Neuronal stem cell (in vitro differentiated cells): ENCODE results near the gene KRT80.

Source experiments
- DNase-seq: peaks from one replicate; pipeline ENCODE4 v3.0.0-alpha.2; 2013; ENCODE audit warnings: low spot score
- H2AFZ ChIP-seq: one replicate; pipeline ENCODE4 v1.6.1; 2013; ENCODE audit warnings: mild to moderate bottlenecking, low read length, inconsistent platforms
- H2AK5ac ChIP-seq: 2 replicates; pipeline ENCODE4 v1.6.1; 2013; ENCODE audit warnings: low read depth, mild to moderate bottlenecking, inconsistent platforms, low read length, moderate library complexity, mixed read lengths
- H2BK120ac ChIP-seq: 2 replicates; pipeline ENCODE4 v1.6.1; 2013; ENCODE audit warnings: low read depth, mild to moderate bottlenecking, inconsistent platforms, low read length, moderate library complexity, mixed read lengths
- H2BK12ac ChIP-seq: one replicate; pipeline ENCODE4 v1.6.1; 2013; ENCODE audit warnings: low read length, inconsistent platforms
- H2BK15ac ChIP-seq: 2 replicates; pipeline ENCODE4 v1.6.1; 2013; ENCODE audit warnings: mild to moderate bottlenecking, low read length, inconsistent platforms, mixed read lengths
- H2BK5ac ChIP-seq: one replicate; pipeline ENCODE4 v1.6.1; 2013; ENCODE audit warnings: inconsistent platforms, mild to moderate bottlenecking, low read length, moderate library complexity
- H3K14ac ChIP-seq: one replicate; pipeline ENCODE4 v1.6.1; 2013; ENCODE audit warnings: low read length, inconsistent platforms
- H3K18ac ChIP-seq: 2 replicates; pipeline ENCODE4 v1.6.1; 2013; ENCODE audit warnings: low read length, inconsistent platforms
- H3K23ac ChIP-seq: 2 replicates; pipeline ENCODE4 v1.6.1; 2013; ENCODE audit warnings: low read depth, mild to moderate bottlenecking, mixed read lengths, low read length, inconsistent platforms; ENCODE audit not compliant: poor library complexity
- H3K27ac ChIP-seq: replicated peaks from 3 replicates; pipeline ENCODE4 v1.5.1; 2013; ENCODE audit warnings: low read length, inconsistent platforms
- H3K27me3 ChIP-seq, 3 experiments: 2 replicates each; pipeline ENCODE4 v1.6.1; 2013; ENCODE audit warnings: low read length in 3 of 3, mild to moderate bottlenecking in 2 of 3, inconsistent platforms in 1 of 3, low read depth in 1 of 3, mixed read lengths in 1 of 3, moderate library complexity in 1 of 3; ENCODE audit not compliant: control insufficient read depth in 3 of 3, insufficient read depth in 3 of 3
- H3K36me3 ChIP-seq, 2 donors: replicated peaks in 1 of 2; 2 replicates each; pipeline ENCODE4 v1.6.1; 2013; ENCODE audit warnings: low read length in 2 of 2; ENCODE audit not compliant: control insufficient read depth in 2 of 2, insufficient read depth in 2 of 2
- H3K4ac ChIP-seq: 2 replicates; pipeline ENCODE4 v1.6.1; 2013; ENCODE audit warnings: inconsistent platforms, mild to moderate bottlenecking, low read length, moderate library complexity
- H3K4me1 ChIP-seq, 2 donors: 1 replicate in 1 of 2; 2 replicates in 1 of 2; pipeline ENCODE4 v1.6.1; 2013; ENCODE audit warnings: low read length in 2 of 2, low read depth in 1 of 2; ENCODE audit not compliant: control insufficient read depth in 2 of 2, insufficient read depth in 1 of 2
- H3K4me2 ChIP-seq: one replicate; pipeline ENCODE4 v1.6.1; 2013; ENCODE audit warnings: mild to moderate bottlenecking, low read length, inconsistent platforms; ENCODE audit not compliant: insufficient read depth, poor library complexity, severe bottlenecking
- H3K4me3 ChIP-seq, 2 donors: 2 replicates each; pipeline ENCODE4 v1.5.1; 2013; ENCODE audit warnings: low read length in 2 of 2, mild to moderate bottlenecking in 2 of 2, inconsistent platforms in 1 of 2, moderate library complexity in 1 of 2
- H3K79me1 ChIP-seq: one replicate; pipeline ENCODE4 v1.6.1; 2013; ENCODE audit warnings: low read depth, mild to moderate bottlenecking, inconsistent platforms, low read length, moderate library complexity
- H3K9ac ChIP-seq: one replicate; pipeline ENCODE4 v1.6.1; 2013; ENCODE audit warnings: mild to moderate bottlenecking, low read depth, low read length, inconsistent platforms; ENCODE audit not compliant: poor library complexity
- H3K9me3 ChIP-seq, 2 donors: replicated peaks in 1 of 2; 2 replicates each; pipeline versions ENCODE3 to v1.6.1; 2013; ENCODE audit warnings: low read length in 2 of 2, mild to moderate bottlenecking in 2 of 2, inconsistent platforms in 1 of 2, low read depth in 1 of 2, mixed read lengths in 1 of 2, moderate library complexity in 1 of 2; ENCODE audit not compliant: control insufficient read depth in 2 of 2, insufficient read depth in 1 of 2
- H4K8ac ChIP-seq: one replicate; pipeline ENCODE4 v1.6.1; 2013; ENCODE audit warnings: low read depth, mild to moderate bottlenecking, inconsistent platforms, low read length, moderate library complexity
- H4K91ac ChIP-seq: one replicate; pipeline ENCODE4 v1.6.1; 2013; ENCODE audit warnings: low read length, low read depth, mild to moderate bottlenecking, inconsistent platforms; ENCODE audit not compliant: poor library complexity
- WGBS, 2 donors: extraction: QIAGEN DNeasy Blood & Tissue Kit; methylation state at CpG; one replicate each; pipeline ENCODE4 v1.1.7; 2013; ENCODE audit warnings: missing lambda C conversion rate in 2 of 2, mixed read lengths in 1 of 2; ENCODE audit not compliant: insufficient read length in 2 of 2, insufficient replicate concordance in 1 of 2; ENCODE audit errors: extremely low coverage in 2 of 2; 5-methylcytosine and 5-hydroxymethylcytosine counted together

The KRT80 gene

GRCh38 chr12:52216100-52216499, 24.3 kb upstream of the KRT80 start:
- Histone ChIP-seq H3K36me3 (no peaks in the 10 kb centered on the region), H3K18ac (no peak overlapping the region), H4K91ac (no peak overlapping the region), H3K4me1 (peaks cover 0 to 3% of the 10 kb centered on the region in 2 donors), H2AK5ac (no peak overlapping the region), H2BK15ac (no peak overlapping the region), H3K27ac (no peak overlapping the region), H3K27me3 (no peaks in the 10 kb centered on the region), H3K23ac (no peak overlapping the region), H2BK5ac (no peak overlapping the region), H2BK12ac (no peak overlapping the region), H3K4me3 (no peak overlapping the region), H3K14ac (no peak overlapping the region), H2AFZ (no peak overlapping the region), H3K9ac (no peak overlapping the region), H4K8ac (no peak overlapping the region), H3K4me2 (no peak overlapping the region), H2BK120ac (no peak overlapping the region), H3K79me1 (no peaks in the 10 kb centered on the region), H3K4ac (no peak overlapping the region), H3K9me3 (peaks cover 0 to 2% of the 10 kb centered on the region in 2 donors)
- no CpG with 5 or more reads among the region's 4 CpGs for WGBS, 2 donors
- no peak for DNase-seq

DNA sequence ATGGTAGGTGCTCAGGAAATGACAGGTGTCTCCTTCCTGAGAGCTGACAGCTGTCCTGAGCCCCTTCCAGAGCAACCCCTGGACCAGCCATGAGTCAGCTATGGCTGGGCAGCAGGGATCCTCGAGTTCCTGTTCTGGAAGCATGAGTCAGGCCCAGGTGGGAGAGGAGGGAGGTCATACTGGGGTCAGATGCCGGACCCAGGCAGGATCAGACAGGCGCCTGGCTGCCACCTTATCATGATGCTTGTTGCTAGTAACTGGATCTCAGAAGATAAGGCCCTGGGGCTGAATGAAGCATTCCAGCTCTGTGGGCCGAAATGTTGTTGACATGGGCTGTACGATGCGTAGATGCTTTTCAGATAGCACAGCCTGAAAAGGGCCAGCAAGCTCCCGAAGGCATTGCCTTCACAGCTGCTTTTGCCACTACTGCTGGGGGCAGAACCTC, 23.8 kb upstream of the KRT80 start:
- H2BK12ac ChIP-seq: no peak overlapping the region
- H3K4me2 ChIP-seq: no peak overlapping the region
- no peak overlapping the region for H3K23ac ChIP-seq
- no peak for DNase-seq
- H2AFZ ChIP-seq: no peak overlapping the region
- H2AK5ac ChIP-seq: no peak overlapping the region
- H3K14ac ChIP-seq: no peak overlapping the region
- no peak overlapping the region for H3K18ac ChIP-seq
- H3K79me1 ChIP-seq: no peaks in the 10 kb centered on the region
- WGBS, 2 donors: no CpG with 5 or more reads among the region's 7 CpGs
- no peak overlapping the region for H3K9ac ChIP-seq
- no peak overlapping the region for H3K4ac ChIP-seq
- H3K27me3 ChIP-seq: no peaks in the 10 kb centered on the region
- no peak overlapping the region for H2BK120ac ChIP-seq
- no peak overlapping the region for H4K91ac ChIP-seq
- H3K4me3 ChIP-seq: no peak overlapping the region
- H2BK5ac ChIP-seq: no peak overlapping the region
- H3K27ac ChIP-seq: no peak overlapping the region
- H3K4me1 ChIP-seq: peaks cover 0 to 3% of the 10 kb centered on the region in 2 donors
- H2BK15ac ChIP-seq: no peak overlapping the region
- no peak overlapping the region for H4K8ac ChIP-seq
- peaks cover 0 to 2% of the 10 kb centered on the region in 2 donors for H3K9me3 ChIP-seq
- H3K36me3 ChIP-seq: no peaks in the 10 kb centered on the region

DNA sequence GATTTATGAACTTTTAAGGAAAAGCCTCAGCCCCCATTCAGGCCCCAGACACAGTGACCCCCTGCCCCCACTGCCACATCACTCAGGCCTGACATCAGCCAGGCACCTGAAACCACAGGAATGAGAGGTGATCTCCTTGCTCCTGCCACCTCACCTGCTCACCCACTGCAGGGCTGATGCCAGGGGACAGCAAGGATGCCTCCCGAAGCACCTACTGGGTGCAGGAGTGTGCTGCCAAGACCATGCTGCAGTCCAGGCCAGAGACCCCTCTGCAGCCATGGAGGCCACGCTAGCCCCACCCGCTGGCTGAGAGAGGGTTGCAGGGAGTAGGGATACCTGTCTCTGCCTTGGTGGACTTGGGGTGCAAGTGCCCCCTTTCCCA, 22.6 kb upstream of the KRT80 start:
- Histone ChIP-seq H2BK120ac (peak overlapping the region; percentile 42), H3K79me1 (no peaks in the 10 kb centered on the region), H2AFZ (no peak overlapping the region), H3K9me3 (peaks cover 0 to 2% of the 10 kb centered on the region in 2 donors), H3K36me3 (no peaks in the 10 kb centered on the region), H2BK12ac (no peak overlapping the region), H3K4me1 (peaks cover 0 to 3% of the 10 kb centered on the region in 2 donors), H2BK5ac (no peak overlapping the region), H4K8ac (no peak overlapping the region), H3K14ac (no peak overlapping the region), H2AK5ac (no peak overlapping the region), H3K4me3 (no peak overlapping the region), H3K27ac (no peak overlapping the region), H3K18ac (peak overlapping the region; percentile 71), H3K23ac (no peak overlapping the region), H2BK15ac (peak overlapping the region; percentile 57), H3K4me2 (no peak overlapping the region), H3K27me3 (peaks cover 0 to 6% (median 0%) of the 10 kb centered on the region in 3 experiments), H4K91ac (no peak overlapping the region), H3K9ac (no peak overlapping the region), H3K4ac (no peak overlapping the region)
- no peak for DNase-seq
- WGBS, 2 donors: no CpG with 5 or more reads among the region's 3 CpGs

DNA sequence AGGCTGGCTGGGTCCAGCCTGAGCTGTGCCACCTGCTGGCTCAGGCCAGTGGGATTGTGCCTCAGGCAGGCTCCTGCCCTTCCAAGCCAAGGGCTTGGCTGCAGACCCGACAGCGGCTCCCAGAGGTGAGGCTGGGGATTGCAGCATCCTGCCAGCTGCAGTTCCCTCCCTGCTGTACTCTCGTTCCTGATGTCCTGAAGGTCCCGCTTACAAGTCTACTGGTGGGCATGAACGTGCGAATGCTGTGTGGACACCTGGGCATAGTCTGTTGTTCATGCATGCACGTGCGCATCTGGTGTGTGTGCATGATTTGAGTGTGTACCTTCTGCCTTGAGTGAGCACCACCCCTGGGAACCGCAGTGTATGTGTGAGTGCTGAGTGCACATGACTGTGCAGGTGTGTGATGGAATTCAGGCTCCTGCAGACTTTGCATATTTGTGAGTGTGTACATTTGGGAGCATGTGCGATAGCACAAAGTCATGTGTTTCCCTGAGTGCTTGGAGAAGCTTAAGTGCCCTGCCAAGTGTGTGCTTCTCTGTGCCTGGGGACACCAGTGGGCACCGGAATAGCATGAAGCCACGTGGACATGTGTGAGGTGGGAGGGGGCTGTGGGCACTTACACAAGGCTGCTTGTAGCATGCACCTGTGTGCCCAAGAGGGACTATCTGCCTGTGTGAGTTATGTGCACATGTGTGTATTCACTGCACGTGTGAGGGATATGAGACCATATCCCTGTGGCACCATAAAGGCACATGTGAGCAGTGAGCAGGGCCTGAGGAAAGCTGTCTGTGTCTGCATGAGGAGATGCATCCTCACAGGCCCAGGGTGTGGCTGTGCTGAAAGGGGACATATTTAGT, 22.0 kb upstream of the KRT80 start:
- H4K91ac ChIP-seq: no peak overlapping the region
- peaks cover 0 to 2% of the 10 kb centered on the region in 2 donors for H3K9me3 ChIP-seq
- no peak overlapping the region for H3K27ac ChIP-seq
- no peak overlapping the region for H4K8ac ChIP-seq
- H2BK120ac ChIP-seq: peak overlapping the region; percentile 42
- no peak overlapping the region for H2AK5ac ChIP-seq
- no peak overlapping the region for H3K4me2 ChIP-seq
- no peak overlapping the region for H3K14ac ChIP-seq
- H3K4me3 ChIP-seq: no peak overlapping the region
- no peak overlapping the region for H3K18ac ChIP-seq
- no peak overlapping the region for H3K23ac ChIP-seq
- no peaks in the 10 kb centered on the region for H3K79me1 ChIP-seq
- H2BK5ac ChIP-seq: no peak overlapping the region
- no CpG with 5 or more reads among the region's 13 CpGs for WGBS, 2 donors
- H3K36me3 ChIP-seq: no peaks in the 10 kb centered on the region
- peaks cover 0 to 12% (median 0%) of the 10 kb centered on the region in 3 experiments for H3K27me3 ChIP-seq
- H2BK15ac ChIP-seq: peak overlapping the region; percentile 57
- no peak overlapping the region for H3K4ac ChIP-seq
- H3K4me1 ChIP-seq: peaks cover 0 to 3% of the 10 kb centered on the region in 2 donors
- peak; percentile 76 for DNase-seq
- no peak overlapping the region for H2AFZ ChIP-seq
- H2BK12ac ChIP-seq: no peak overlapping the region
- peak overlapping the region; percentile 75 for H3K9ac ChIP-seq
